ELR (cell line): ENCODE measurements around the gene PLA2G7.
"Not testable (repeated sequence)": the region's sequence is repeated elsewhere in the genome, so short reads cannot be mapped to it uniquely, and the experiment has no call there.

ENCODE experiments used
- DNase-seq: peaks from one replicate; pipeline ENCODE4 v3.0.0-alpha.2; 2015; ENCODE audit warnings: low read depth

PLA2G7 gene

GRCh38 chr6:46734867-46735719 lies at the start of gene PLA2G7:
PLA2G7 (minus strand) TSS chr6:46735375; CDS start chr6:46722891, 12,484 bp downstream.
- peak; percentile 51 for DNase-seq

- DNase-seq, result no peak
Observed at GRCh38 chr6:46784535-46784934, 49.4 kb upstream of the PLA2G7 start.

GRCh38 chr6:46781478-46782378 lies 46.6 kb upstream of the PLA2G7 start:
- peak; percentile 80 for DNase-seq

- no peak for DNase-seq
Observed at GRCh38 chr6:46777476-46778346, 42.5 kb upstream of the PLA2G7 start.

- no peak for DNase-seq
Observed at GRCh38 chr6:46776070-46776712, 41.0 kb upstream of the PLA2G7 start.

- not testable (repeated sequence) for DNase-seq
Observed at GRCh38 chr6:46774736-46775135, 39.6 kb upstream of the PLA2G7 start.

GRCh38 chr6:46773201-46773855 lies 38.2 kb upstream of the PLA2G7 start:
- no peak for DNase-seq

- no peak for DNase-seq
Observed at GRCh38 chr6:46772762-46773161, 37.6 kb upstream of the PLA2G7 start.

- DNase-seq, result no peak
Observed at GRCh38 chr6:46772016-46772415, 36.8 kb upstream of the PLA2G7 start.

- DNase-seq, result no peak
Observed at GRCh38 chr6:46764961-46765360, 29.8 kb upstream of the PLA2G7 start.

GRCh38 chr6:46764280-46764679 lies 29.1 kb upstream of the PLA2G7 start:
- DNase-seq, result not testable (repeated sequence)

- no peak for DNase-seq
Observed at GRCh38 chr6:46763466-46763865, 28.3 kb upstream of the PLA2G7 start.

- no peak for DNase-seq
Observed at GRCh38 chr6:46760925-46761324, 25.8 kb upstream of the PLA2G7 start.

- DNase-seq, result no peak
Observed at GRCh38 chr6:46758960-46759753, 24.0 kb upstream of the PLA2G7 start.

- peak; percentile 28 for DNase-seq
Observed at GRCh38 chr6:46757214-46757596, 22.0 kb upstream of the PLA2G7 start.

- peak; percentile 38 for DNase-seq
Observed at GRCh38 chr6:46756469-46757213, 21.5 kb upstream of the PLA2G7 start.

- DNase-seq, result no peak
Observed at GRCh38 chr6:46755865-46756264, 20.7 kb upstream of the PLA2G7 start.

- DNase-seq, result no peak
Observed at GRCh38 chr6:46751658-46752057, 16.5 kb upstream of the PLA2G7 start.

GRCh38 chr6:46749731-46750130 lies 14.6 kb upstream of the PLA2G7 start:
- DNase-seq, result no peak
